SIG-M5 (cell line): ENCODE measurements around the gene PGAM4.
"Not testable (repeated sequence)": the region's sequence is repeated elsewhere in the genome, so short reads cannot be mapped to it uniquely, and the experiment has no call there.

ENCODE experiments used
- DNase-seq: peaks from one replicate; lab custom pipeline; 2025; lab: John Stamatoyannopoulos, UW

The PGAM4 gene

GRCh38 chrX:77969538-77969937 is at the start of gene PGAM4:
TSS of gene PGAM4 (minus strand) at chrX:77969638. CDS start at chrX:77969638, 0 bp downstream.
- DNase-seq, result no peak

GRCh38 chrX:78011846-78012245 is 42.4 kb upstream of the PGAM4 start:
- no peak for DNase-seq

- no peak for DNase-seq
Measured at GRCh38 chrX:77979870-77980269, 10.4 kb upstream of the PGAM4 start.

DNA sequence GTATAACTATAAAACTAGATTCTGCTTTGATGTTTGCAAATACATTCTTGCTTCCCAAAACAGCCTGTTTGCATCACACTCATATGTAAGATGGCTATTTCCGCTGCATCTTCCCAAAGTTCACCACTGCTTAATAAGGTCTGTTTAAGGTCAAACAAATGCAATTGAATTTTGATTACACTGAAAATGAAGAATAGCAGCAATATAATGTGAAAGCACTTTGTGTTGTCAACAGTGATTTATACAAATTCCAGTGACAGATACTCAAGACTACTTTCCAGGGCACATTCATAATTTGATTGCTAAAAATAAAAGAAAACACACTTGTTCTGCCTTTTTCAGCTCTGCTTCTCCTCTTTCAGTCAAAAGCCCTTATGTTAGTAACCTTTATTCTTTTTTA is 8.1 kb upstream of the PGAM4 start:
- no peak for DNase-seq

- DNase-seq, result no peak
Measured at GRCh38 chrX:77977095-77977494, 7.7 kb upstream of the PGAM4 start.

DNA sequence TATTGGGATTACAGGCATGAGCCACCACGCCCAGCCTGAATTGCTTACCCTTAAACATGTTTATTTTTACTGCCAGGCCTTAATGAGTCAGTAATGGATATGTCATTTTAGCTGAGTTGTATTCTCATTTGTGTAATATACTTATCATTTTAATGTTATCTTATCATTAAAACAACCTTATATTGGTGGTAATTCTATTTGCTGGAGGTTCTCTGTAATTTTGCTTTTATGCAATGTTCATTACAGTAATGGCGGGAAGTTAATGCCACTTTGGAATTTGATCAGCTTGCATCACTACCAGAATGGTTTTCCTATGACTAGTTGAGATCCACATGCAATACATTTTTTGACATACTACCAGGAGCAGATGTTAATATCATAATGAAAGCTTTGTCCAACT is 6.3 kb upstream of the PGAM4 start:
- DNase-seq, result no peak

- no peak for DNase-seq
Measured at GRCh38 chrX:77967631-77968030, 1.8 kb downstream of the PGAM4 start.

GRCh38 chrX:77966361-77966760 is 3.1 kb downstream of the PGAM4 start:
- DNase-seq, result no peak

DNA sequence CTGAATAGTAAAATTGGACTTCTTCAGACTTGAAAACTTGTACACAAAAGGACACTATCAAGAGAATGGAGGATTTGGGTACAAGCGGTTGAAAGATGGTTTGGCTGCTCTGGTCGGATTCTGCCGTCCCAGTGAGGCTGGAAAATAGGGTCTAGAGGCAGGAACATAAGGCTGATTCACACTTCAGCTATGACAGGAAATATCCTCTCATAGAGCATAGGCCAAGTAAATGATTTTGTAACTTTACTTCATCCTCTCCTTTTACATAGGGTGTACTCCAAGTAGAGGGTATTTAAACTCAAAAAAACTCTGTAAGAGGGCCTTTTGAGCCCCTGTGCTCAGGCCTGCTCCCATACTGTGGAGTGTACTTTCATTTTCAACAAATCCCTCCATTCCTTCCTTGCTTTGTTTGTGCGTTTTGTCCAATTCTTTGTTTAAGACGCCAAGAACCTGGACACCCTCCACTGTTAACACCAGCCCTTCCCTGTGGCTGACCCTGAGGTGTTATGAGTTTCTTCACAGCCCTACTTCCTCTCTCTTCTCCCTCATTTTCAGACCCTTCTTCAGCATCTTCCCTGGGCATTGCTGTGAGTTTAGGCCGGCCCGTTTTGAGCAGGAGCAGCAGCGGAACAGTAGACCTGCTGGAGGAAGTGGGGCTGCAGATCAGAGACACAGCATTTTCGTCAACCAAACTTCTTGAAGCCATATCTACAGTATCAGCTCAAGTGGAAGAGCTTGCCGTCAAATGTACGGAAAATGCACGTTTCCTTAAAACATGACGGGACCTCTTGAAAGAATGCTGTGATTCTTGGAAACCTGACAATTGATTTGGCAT is 7.2 kb downstream of the PGAM4 start:
- DNase-seq, result no peak

DNA sequence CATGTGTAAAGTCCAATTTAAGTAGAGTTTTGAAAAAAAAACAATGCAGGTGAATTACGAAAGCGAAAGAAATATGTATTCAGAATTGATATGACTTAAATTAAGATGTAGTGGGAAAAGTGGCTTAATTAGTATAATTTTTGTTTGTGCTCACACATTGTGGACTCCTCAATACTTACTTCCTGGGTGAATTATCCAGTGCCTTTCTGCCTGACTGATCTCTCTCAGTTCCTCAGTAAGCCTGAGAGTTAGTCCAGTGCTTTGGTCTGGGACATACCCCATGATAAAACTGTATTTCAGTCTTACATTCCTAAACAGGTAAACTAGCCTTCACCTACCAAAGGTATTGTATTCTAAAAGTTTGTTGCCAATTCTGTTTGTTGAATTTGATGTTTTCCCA is 8.4 kb downstream of the PGAM4 start:
- no peak for DNase-seq

- no peak for DNase-seq
Measured at GRCh38 chrX:77960567-77960966, 8.9 kb downstream of the PGAM4 start.

- no peak for DNase-seq
Measured at GRCh38 chrX:77953708-77954107, 15.7 kb downstream of the PGAM4 start.

GRCh38 chrX:77953302-77953701 is 16.1 kb downstream of the PGAM4 start:
- no peak for DNase-seq

GRCh38 chrX:77952173-77952572 is 17.3 kb downstream of the PGAM4 start:
- no peak for DNase-seq

DNA sequence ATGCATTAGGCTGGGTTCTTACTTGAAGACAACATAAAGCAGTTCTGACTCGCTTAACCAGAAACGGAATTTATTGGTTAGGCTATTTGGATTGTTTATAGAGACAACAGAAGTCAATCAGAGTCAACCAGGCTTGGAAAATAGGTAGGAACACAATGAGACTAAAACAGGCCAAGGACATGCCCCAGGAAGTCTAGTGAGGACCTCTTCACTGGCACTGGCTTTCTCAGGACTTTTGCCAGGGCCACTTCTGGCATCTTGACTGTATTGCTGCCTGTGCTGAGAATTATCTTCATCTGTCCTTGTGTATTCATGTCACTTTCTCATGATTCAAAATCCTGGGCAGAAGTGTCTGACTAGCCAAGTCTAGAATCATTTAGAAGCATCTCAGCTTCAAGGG is 19.6 kb downstream of the PGAM4 start:
- no peak for DNase-seq

GRCh38 chrX:77946571-77946970 is 22.9 kb downstream of the PGAM4 start:
- DNase-seq, result no peak

- no peak for DNase-seq
Measured at GRCh38 chrX:77945910-77946545, 23.4 kb downstream of the PGAM4 start.

- DNase-seq, result not testable (repeated sequence)
Measured at GRCh38 chrX:77945031-77945430, 24.4 kb downstream of the PGAM4 start.

- DNase-seq, result no peak
Measured at GRCh38 chrX:77938083-77938680, 31.3 kb downstream of the PGAM4 start.

DNA sequence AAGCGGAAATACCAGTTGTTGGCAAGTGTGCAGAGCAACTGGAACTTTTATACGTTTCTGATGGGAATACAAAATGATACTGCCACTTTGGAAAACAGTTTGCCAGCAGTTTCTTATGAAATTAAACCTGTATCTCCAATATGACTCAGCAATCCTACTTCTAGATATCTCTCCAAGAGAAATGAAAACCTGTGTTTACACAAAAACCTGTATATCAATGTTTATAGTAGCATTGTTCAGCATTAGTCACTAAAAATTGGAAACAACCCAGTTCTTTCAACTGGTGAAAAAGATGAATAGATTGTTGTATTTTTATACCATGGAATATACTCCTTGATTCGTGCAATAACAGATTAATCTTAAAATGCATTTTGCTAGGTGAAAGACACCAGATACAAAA is 32.1 kb downstream of the PGAM4 start:
- DNase-seq, result no peak

DNA sequence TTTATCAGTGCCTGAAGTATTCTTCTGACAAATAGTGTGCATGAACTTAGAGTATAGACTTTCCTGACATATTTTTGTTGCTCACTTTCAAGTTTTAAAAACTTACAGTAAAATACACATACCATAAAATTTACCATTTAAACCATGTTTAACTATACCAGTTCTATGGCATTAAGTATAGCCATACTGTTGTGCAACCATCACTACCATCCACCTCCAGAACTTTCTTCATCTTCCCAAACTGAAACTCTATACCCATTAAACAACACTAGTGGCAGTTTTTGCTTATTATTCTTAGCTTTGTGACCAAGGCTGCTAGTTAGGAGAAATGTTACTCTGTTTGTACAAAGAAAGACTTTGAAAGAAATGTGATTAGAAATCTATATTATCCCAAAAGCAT is 33.1 kb downstream of the PGAM4 start:
- DNase-seq, result no peak

- no peak for DNase-seq
Measured at GRCh38 chrX:77935886-77936285, 33.6 kb downstream of the PGAM4 start.

DNA sequence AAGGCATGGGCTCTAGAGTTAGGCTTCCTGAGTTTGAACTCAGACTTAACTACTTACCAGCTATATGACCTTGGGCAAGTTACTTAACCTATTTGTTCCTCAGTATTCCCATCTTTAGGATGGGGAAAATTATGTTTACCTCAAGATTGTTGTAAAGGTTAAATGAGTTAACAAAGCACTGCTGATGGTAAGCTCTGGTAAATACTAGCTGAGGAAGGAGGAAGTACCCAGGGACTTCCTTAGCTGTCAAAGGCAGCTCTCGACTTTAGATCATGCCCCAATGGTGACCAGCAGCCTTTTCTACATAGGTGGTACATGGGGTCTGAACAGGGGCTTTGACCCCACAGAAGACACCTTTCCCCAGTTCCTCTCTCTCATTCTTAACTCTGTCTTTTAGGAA is 38.9 kb downstream of the PGAM4 start:
- no peak for DNase-seq
